A549 (cell line): ENCODE data around the gene RIT1. TPM values are rescaled to one million over a fixed set of nuclear protein-coding genes. Genes with fewer than 3 reads are reported as not detected.

Experiments
- ATAC-seq, 2 experiments: fragments of 200-7000 bp in 1 of 2; fragments of >200 bp in 1 of 2; cut with Nextera tagmentation in 1 of 2; cut with Tn5 transposase in 1 of 2; 3 replicates each; pipeline versions ENCODE4 v1.8.0 to v1.9.1; 2018 to 2020; ENCODE audit warnings: mild to moderate bottlenecking in 1 of 2, moderate library complexity in 1 of 2
- CTCF ChIA-PET: fragments of 300-600 bp; sonication (Branson Sonifier 250); formaldehyde crosslinking; extraction: SDS; loops from one replicate; lab custom pipeline; 2021; ENCODE audit warnings: antibody characterized with exemption, inconsistent platforms; lab: Yijun Ruan, JAX
- POLR2A ChIA-PET: fragments of 350-600 bp; formaldehyde crosslinking; extraction: SDS; loops from one replicate; lab custom pipeline; 2021; ENCODE audit warnings: antibody characterized with exemption, inconsistent platforms; lab: Yijun Ruan, JAX
- DNase-seq, 2 experiments: peaks; one replicate each; pipeline versions ENCODE4 v3.0.0 to v3.0.0-alpha.2; 2011 to 2016; ENCODE audit warnings: low read depth in 1 of 2, low spot score in 1 of 2
- FAIRE-seq: peaks from 2 replicates; lab custom pipeline; 2011; peaks lifted over from hg19 to GRCh38; lab: Jason Lieb, UNC
- H3K27ac ChIP-seq, 2 experiments: fragments of >200 bp; sonication (Bioruptor Twin); formaldehyde crosslinking; 3 replicates each; pipeline ENCODE4 v1.5.1; 2016 to 2017
- H3K4me1 ChIP-seq: fragments of >200 bp; sonication (Bioruptor Twin); formaldehyde crosslinking; 3 replicates; pipeline ENCODE4 v1.6.1; 2016
- H3K4me2 ChIP-seq: fragments of >200 bp; sonication (Bioruptor Twin); formaldehyde crosslinking; 3 replicates; pipeline ENCODE4 v1.6.1; 2016
- H3K4me3 ChIP-seq: fragments of >200 bp; sonication (Bioruptor Twin); formaldehyde crosslinking; 3 replicates; pipeline ENCODE4 v1.5.1; 2016
- H3K9me3 ChIP-seq: fragments of >200 bp; sonication (Bioruptor Twin); formaldehyde crosslinking; 3 replicates; pipeline ENCODE4 v1.6.1; 2016
- BHLHE40 ChIP-seq: IDR thresholded peaks from 2 replicates; pipeline ENCODE4 v1.6.1; 2012; ENCODE audit warnings: low read depth, low read length, inconsistent platforms
- CBX2 ChIP-seq: fragments of 200-600 bp; sonication (generic); IDR thresholded peaks from 2 replicates; pipeline ENCODE4 v1.6.1; 2016; ENCODE audit warnings: low read depth, mild to moderate bottlenecking, borderline replicate concordance
- CBX8 ChIP-seq: fragments of 200-600 bp; sonication (generic); IDR thresholded peaks from 2 replicates; pipeline ENCODE4 v1.6.1; 2016
- EHF ChIP-seq: fragments of 250-450 bp; sonication (Bioruptor Pico); IDR thresholded peaks from 2 replicates; pipeline ENCODE4 v1.5.0; 2020; ENCODE audit warnings: mild to moderate bottlenecking
- FOSB ChIP-seq: fragments of 250-450 bp; sonication (Bioruptor Pico); IDR thresholded peaks from 2 replicates; pipeline ENCODE4 v1.5.0; 2020; ENCODE audit warnings: mild to moderate bottlenecking, moderate library complexity
- GATA3 ChIP-seq: IDR thresholded peaks from 2 replicates; pipeline ENCODE4 v1.6.1; 2012; ENCODE audit warnings: borderline replicate concordance
- HDAC2 ChIP-seq: fragments of 200-600 bp; sonication (generic); IDR thresholded peaks from 2 replicates; pipeline ENCODE4 v1.6.1; 2016
- HEYL ChIP-seq: fragments of 250-450 bp; sonication (Bioruptor Pico); IDR thresholded peaks from 2 replicates; pipeline ENCODE4 v1.8.0; 2021; ENCODE audit warnings: mild to moderate bottlenecking, moderate library complexity
- HOXB13 ChIP-seq: fragments of 250-450 bp; sonication (Bioruptor Pico); IDR thresholded peaks from 2 replicates; pipeline ENCODE4 v1.5.0; 2020; ENCODE audit warnings: low read depth, mild to moderate bottlenecking, moderate library complexity
- HOXB5 ChIP-seq: fragments of 250-450 bp; sonication (Bioruptor Pico); IDR thresholded peaks from 2 replicates; pipeline ENCODE4 v1.5.0; 2020; ENCODE audit warnings: mild to moderate bottlenecking, moderate library complexity
- JUN ChIP-seq, 2 experiments: fragments of >200 bp; sonication (Bioruptor Twin); formaldehyde crosslinking; IDR thresholded peaks; 2 replicates in 1 of 2; 3 replicates in 1 of 2; pipeline ENCODE4 v1.6.1; 2016 to 2017
- KDM1A ChIP-seq: fragments of 200-600 bp; sonication (generic); IDR thresholded peaks from 2 replicates; pipeline ENCODE4 v1.6.1; 2016; ENCODE audit warnings: low read depth, mild to moderate bottlenecking
- MAFK ChIP-seq: fragments of 450-650 bp; IDR thresholded peaks from 2 replicates; pipeline ENCODE4 v1.6.1; 2014; ENCODE audit not compliant: partially characterized antibody
- NFE2L2 ChIP-seq: fragments of 150-350 bp; conservative IDR thresholded peaks from 2 replicates; pipeline ENCODE4 v1.6.1; 2014; ENCODE audit warnings: low read length
- PHF8 ChIP-seq: fragments of 200-600 bp; sonication (generic); IDR thresholded peaks from 2 replicates; pipeline ENCODE4 v1.6.1; 2016; ENCODE audit warnings: low read depth, mild to moderate bottlenecking, antibody characterized with exemption, moderate library complexity, borderline replicate concordance
- POLR2AphosphoS2 ChIP-seq: conservative IDR thresholded peaks from 2 replicates; pipeline ENCODE4 v1.6.1; 2012; ENCODE audit warnings: low read length, improper control_type of control experiment, inconsistent platforms
- RAD21 ChIP-seq, 2 experiments: fragments of >200 bp in 1 of 2; sonication (Bioruptor Twin) in 1 of 2; formaldehyde crosslinking in 1 of 2; IDR thresholded peaks in 1 of 2; conservative IDR thresholded peaks in 1 of 2; 2 replicates in 1 of 2; 3 replicates in 1 of 2; pipeline ENCODE4 v1.6.1; 2012 to 2018; ENCODE audit warnings: inconsistent platforms in 1 of 2
- SMC3 ChIP-seq: fragments of >200 bp; sonication (Bioruptor Twin); formaldehyde crosslinking; IDR thresholded peaks from 3 replicates; pipeline ENCODE4 v1.6.1; 2018; ENCODE audit warnings: inconsistent platforms
- ZSCAN20 ChIP-seq: fragments of 250-450 bp; sonication (Bioruptor Pico); IDR thresholded peaks from 2 replicates; pipeline ENCODE4 v1.8.0; 2022; ENCODE audit warnings: mild to moderate bottlenecking, moderate library complexity
- WGBS: methylation state at CpG from one replicate; pipeline ENCODE4 v1.1.6; 2017; ENCODE audit errors: missing lambda C conversion rate; 5-methylcytosine and 5-hydroxymethylcytosine counted together
- polyA plus RNA-seq, 4 experiments: library from polyadenylated mRNA; depleted of rRNA in 3 of 4; stranded (reverse); fragments of >200 nt; fragmentation: RNase III in 1 of 4; extraction: RNeasy Plus Mini Kit Qiagen cat#74134 plus additional on column Dnase treatment in 1 of 4; gene quantifications; 2 replicates in 3 of 4; 3 replicates in 1 of 4; pipeline ENCODE4 v1.2.3, GENCODE V29; 2011 to 2017
- TF ChIP-seq, protein P1 (sequence below): IDR thresholded peaks from 2 replicates; pipeline ENCODE4 v1.6.1; 2012
- TF ChIP-seq, protein P2 (sequence below): IDR thresholded peaks from 2 replicates; pipeline ENCODE4 v1.6.1; 2012
- TF ChIP-seq, protein P3 (sequence below): fragments of 200-600 bp; sonication (generic); IDR thresholded peaks from 2 replicates; pipeline ENCODE4 v1.6.1; 2016; ENCODE audit warnings: antibody characterized with exemption, mild to moderate bottlenecking, moderate library complexity
- TF ChIP-seq, protein P4 (sequence below): fragments of >200 bp; sonication (Bioruptor Twin); formaldehyde crosslinking; IDR thresholded peaks from 3 replicates; pipeline ENCODE4 v1.6.1; 2016

Gene RIT1
- polyA plus RNA-seq, 2 of the 4 experiments (the other 2 are of a cell fraction) = 23.6 to 51.9 TPM

DNA sequence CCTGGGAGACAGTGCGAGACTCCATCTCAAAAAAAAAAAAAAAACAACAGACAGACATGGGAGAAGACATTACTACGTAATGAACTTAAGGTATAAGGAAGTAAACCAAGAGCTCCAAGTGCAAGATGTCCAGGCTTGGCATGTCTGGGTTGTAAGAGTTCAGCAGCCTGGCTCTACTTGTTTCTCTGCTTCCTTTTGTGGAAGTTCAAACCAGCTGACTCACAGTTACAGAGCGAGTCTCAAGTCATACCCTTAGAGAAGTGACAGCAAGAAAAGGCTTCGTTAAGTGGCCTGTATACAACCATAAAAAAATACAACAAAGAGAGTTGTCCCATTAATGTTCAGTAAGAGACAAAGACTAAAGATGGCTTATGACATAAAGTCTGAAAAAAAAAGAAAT, 1.3 kb downstream of the RIT1 start:
- 60% methylated on average over 4 of the region's 4 CpGs for WGBS
- Histone ChIP-seq H3K4me2 (peak overlapping the region; percentile 80), H3K9me3 (no peaks in the 10 kb centered on the region), H3K4me1 (peaks cover 20% of the 10 kb centered on the region), H3K4me3 (peak overlapping the region; percentile 67), H3K27ac (peak overlapping the region; percentile 84 to 96)
- FAIRE-seq (no peak), DNase-seq (peak in 1 of 2 experiments; percentile 53), ATAC-seq (0 out of 6 replicates have a peak, but pooled peaks of 1 of the 2 experiments have one; percentile 3)
- TF ChIP-seq MAFK (peak; percentile 23), NFE2L2 (0 out of 2 replicates have a peak, but pooled peaks have one; percentile 2), PHF8 (no peak)
- TF ChIP-seq, protein P1, sequence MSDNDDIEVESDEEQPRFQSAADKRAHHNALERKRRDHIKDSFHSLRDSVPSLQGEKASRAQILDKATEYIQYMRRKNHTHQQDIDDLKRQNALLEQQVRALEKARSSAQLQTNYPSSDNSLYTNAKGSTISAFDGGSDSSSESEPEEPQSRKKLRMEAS = no peak
- ChIA-PET POLR2A (no interaction called here), CTCF (interaction anchor here (0.6 kb wide), 2 partner anchors 92 to 242 kb away, joined by 3 to 4 read pairs; no protein-coding TSS in a partner anchor)

DNA sequence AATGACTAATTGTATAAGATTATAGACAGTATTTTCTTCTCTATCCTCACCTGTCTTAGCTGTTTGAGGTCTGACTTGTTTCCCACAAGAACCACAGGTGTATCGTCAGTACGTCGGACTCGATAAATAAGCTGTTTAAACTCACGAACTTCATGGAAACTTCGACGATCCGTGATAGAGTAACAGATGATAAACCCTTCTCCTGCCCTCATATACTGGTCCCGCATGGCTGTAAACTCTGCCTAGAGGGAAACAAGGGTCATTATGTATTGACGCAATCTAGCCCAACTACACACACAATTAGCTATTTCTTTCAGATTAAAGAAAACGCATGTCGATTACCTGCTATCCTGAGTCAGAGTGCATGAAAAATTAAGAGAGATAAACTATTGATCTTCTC, 6.9 kb downstream of the RIT1 start:
- H3K4me1 ChIP-seq = peaks cover 1% of the 10 kb centered on the region; the same call in 2 of the 3 replicates
- ChIA-PET CTCF (interaction anchor here (0.6 to 1.3 kb wide), 4 partner anchors 23 to 501 kb away, joined by 3 to 5 read pairs (median 4); no protein-coding TSS in a partner anchor), POLR2A (no interaction called here)
- FAIRE-seq = no peak
- TF ChIP-seq POLR2AphosphoS2 (no peak), CBX8 (no peak), KDM1A (no peak), HDAC2 (no peak), HOXB5 (CRISPR knock-in tag) (no peak), JUN (IDR thresholded peaks at IDR 0.05) (no peak), FOSB (CRISPR knock-in tag) (no peak), RAD21 (conservative IDR thresholded peaks at IDR 0.05 in 1 of 2, IDR thresholded peaks at IDR 0.05 in 1 of 2) (no peak), PHF8 (no peak)
- no peak overlapping the region for H3K4me3 ChIP-seq
- H3K4me2 ChIP-seq = no peak overlapping the region
- 94% methylated on average over 12 of the region's 12 CpGs for WGBS
- ATAC-seq = no peak
- no peak overlapping the region for H3K27ac ChIP-seq
- no peak for DNase-seq
- H3K9me3 ChIP-seq = no peaks in the 10 kb centered on the region

DNA sequence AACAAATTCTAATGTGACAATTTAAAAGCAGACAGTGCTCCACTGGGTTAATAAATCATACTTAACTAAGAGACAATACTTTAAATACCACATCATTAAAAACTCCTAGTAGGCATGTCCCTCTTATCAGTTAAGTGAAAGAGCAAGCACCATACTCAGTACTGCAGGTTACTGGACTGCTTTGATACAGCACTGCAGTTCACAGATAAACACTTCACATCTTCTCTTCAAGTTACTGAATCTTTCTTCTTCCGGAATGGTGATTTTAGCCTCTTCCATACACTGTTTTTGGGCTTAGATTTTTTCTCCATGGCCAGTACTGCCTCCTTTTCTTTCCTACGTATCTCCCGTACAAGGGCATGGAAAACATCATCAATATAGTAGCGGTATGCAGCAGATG, 11.0 kb downstream of the RIT1 start:
- H3K4me3 ChIP-seq = no peak overlapping the region
- WGBS = 89% methylated on average over 4 of the region's 4 CpGs
- TF ChIP-seq NFE2L2 (no peak), ZSCAN20 (CRISPR knock-in tag) (no peak), HEYL (CRISPR knock-in tag) (no peak), BHLHE40 (no peak), SMC3 (no peak), HOXB5 (CRISPR knock-in tag) (no peak), HOXB13 (CRISPR knock-in tag) (no peak), EHF (no peak), CBX2 (no peak), GATA3 (no peak)
- TF ChIP-seq, protein P2, sequence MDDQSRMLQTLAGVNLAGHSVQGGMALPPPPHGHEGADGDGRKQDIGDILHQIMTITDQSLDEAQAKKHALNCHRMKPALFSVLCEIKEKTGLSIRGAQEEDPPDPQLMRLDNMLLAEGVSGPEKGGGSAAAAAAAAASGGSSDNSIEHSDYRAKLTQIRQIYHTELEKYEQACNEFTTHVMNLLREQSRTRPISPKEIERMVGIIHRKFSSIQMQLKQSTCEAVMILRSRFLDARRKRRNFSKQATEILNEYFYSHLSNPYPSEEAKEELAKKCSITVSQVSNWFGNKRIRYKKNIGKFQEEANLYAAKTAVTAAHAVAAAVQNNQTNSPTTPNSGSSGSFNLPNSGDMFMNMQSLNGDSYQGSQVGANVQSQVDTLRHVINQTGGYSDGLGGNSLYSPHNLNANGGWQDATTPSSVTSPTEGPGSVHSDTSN = no peak
- TF ChIP-seq, protein P3, sequence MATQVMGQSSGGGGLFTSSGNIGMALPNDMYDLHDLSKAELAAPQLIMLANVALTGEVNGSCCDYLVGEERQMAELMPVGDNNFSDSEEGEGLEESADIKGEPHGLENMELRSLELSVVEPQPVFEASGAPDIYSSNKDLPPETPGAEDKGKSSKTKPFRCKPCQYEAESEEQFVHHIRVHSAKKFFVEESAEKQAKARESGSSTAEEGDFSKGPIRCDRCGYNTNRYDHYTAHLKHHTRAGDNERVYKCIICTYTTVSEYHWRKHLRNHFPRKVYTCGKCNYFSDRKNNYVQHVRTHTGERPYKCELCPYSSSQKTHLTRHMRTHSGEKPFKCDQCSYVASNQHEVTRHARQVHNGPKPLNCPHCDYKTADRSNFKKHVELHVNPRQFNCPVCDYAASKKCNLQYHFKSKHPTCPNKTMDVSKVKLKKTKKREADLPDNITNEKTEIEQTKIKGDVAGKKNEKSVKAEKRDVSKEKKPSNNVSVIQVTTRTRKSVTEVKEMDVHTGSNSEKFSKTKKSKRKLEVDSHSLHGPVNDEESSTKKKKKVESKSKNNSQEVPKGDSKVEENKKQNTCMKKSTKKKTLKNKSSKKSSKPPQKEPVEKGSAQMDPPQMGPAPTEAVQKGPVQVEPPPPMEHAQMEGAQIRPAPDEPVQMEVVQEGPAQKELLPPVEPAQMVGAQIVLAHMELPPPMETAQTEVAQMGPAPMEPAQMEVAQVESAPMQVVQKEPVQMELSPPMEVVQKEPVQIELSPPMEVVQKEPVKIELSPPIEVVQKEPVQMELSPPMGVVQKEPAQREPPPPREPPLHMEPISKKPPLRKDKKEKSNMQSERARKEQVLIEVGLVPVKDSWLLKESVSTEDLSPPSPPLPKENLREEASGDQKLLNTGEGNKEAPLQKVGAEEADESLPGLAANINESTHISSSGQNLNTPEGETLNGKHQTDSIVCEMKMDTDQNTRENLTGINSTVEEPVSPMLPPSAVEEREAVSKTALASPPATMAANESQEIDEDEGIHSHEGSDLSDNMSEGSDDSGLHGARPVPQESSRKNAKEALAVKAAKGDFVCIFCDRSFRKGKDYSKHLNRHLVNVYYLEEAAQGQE = no peak
- TF ChIP-seq, protein P4, sequence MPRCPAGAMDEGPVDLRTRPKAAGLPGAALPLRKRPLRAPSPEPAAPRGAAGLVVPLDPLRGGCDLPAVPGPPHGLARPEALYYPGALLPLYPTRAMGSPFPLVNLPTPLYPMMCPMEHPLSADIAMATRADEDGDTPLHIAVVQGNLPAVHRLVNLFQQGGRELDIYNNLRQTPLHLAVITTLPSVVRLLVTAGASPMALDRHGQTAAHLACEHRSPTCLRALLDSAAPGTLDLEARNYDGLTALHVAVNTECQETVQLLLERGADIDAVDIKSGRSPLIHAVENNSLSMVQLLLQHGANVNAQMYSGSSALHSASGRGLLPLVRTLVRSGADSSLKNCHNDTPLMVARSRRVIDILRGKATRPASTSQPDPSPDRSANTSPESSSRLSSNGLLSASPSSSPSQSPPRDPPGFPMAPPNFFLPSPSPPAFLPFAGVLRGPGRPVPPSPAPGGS = no peak
- TF ChIP-seq, protein P1 = no peak
- H3K4me1 ChIP-seq = no peaks in the 10 kb centered on the region
- POLR2A ChIA-PET = no interaction called here
- no peaks in the 10 kb centered on the region for H3K9me3 ChIP-seq
- DNase-seq (no peak), ATAC-seq (no peak), FAIRE-seq (no peak)
- CTCF ChIA-PET = interaction anchor here (0.7 kb wide), 1 partner anchor 9 kb away, joined by 6 read pairs; no protein-coding TSS in a partner anchor
- no peak overlapping the region for H3K4me2 ChIP-seq
- H3K27ac ChIP-seq = no peak overlapping the region
